ENCODE results near the gene SLBP.
"Not testable (repeated sequence)": the region's sequence is repeated elsewhere in the genome, so short reads cannot be mapped to it uniquely, and the experiment has no call there.

DNA sequence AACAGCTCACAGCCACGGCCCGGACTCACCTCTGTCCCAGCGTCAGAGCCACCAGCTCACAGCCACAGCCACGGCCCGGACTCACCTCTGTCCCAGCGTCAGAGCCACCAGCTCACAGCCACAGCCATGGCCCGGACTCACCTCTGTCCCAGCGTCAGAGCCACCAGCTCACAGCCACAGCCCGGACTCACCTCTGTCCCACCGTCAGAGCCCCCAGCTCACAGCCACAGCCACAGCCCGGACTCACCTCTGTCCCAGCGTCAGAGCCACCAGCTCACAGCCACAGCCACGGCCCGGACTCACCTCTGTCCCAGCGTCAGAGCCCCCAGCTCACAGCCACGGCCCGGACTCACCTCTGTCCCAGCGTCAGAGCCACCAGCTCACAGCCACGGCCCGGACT lies 41.1 kb downstream of the SLBP start:
- TF ChIP-seq POLR2A, CTCF, POLR2AphosphoS5 (IDR thresholded peaks at IDR 0.05): not testable (repeated sequence)
